HepG2 (cell line): ENCODE measurements around the gene CAD.

Experiments used
- ETS1 ChIP-seq: sonication (generic); formaldehyde crosslinking; IDR thresholded peaks from 2 replicates; pipeline ENCODE4 v1.4.0; 2020; ENCODE audit warnings: missing genetic modification reagents
- KAT8 ChIP-seq: IDR thresholded peaks from 2 replicates; pipeline ENCODE4 v1.6.1; 2016; ENCODE audit warnings: missing genetic modification reagents, missing compliant biosample characterization
- NFYB ChIP-seq: sonication (generic); formaldehyde crosslinking; IDR thresholded peaks from 2 replicates; pipeline ENCODE4 v1.4.0; 2020; ENCODE audit warnings: missing genetic modification reagents
- PCBP1 ChIP-seq: fragments of 200-400 bp; formaldehyde crosslinking; IDR thresholded peaks from 2 replicates; pipeline ENCODE4 v1.6.1; 2017; ENCODE audit warnings: mild to moderate bottlenecking, low read depth, low read length, borderline replicate concordance
- POLR2A ChIP-seq, 2 experiments: IDR thresholded peaks; 2 replicates each; pipeline ENCODE4 v1.6.1; 2011; ENCODE audit warnings: low read depth in 2 of 2, low read length in 2 of 2, mild to moderate bottlenecking in 1 of 2, moderate library complexity in 1 of 2; ENCODE audit not compliant: insufficient read depth in 1 of 2
- SOX6 ChIP-seq, 2 experiments: fragments of 450-650 bp in 1 of 2; sonication (generic) in 1 of 2; formaldehyde crosslinking in 1 of 2; IDR thresholded peaks; 2 replicates each; pipeline versions ENCODE4 v1.4.0 to v1.6.1; 2017 to 2020; ENCODE audit warnings: antibody characterized with exemption in 1 of 2, mild to moderate bottlenecking in 1 of 2, missing genetic modification reagents in 1 of 2
- ZGPAT ChIP-seq: IDR thresholded peaks from 2 replicates; pipeline ENCODE4 v1.6.1; 2016; ENCODE audit warnings: mild to moderate bottlenecking

GRCh38 chr2:27184115-27184514 lies 33.1 kb upstream of the CAD start:
- no peak for TF ChIP-seq POLR2A (IDR thresholded peaks at IDR 0.05; ENCODE audit: insufficient read depth in 1 of 2, low read depth in 2 of 2, low read length in 2 of 2)
- no peak for TF ChIP-seq KAT8 (CRISPR knock-in tag)
- no peak for TF ChIP-seq NFYB (CRISPR knock-in tag)
- no peak for TF ChIP-seq ZGPAT (CRISPR knock-in tag)
- no peak for TF ChIP-seq ETS1
- no peak for TF ChIP-seq PCBP1
- no peak for TF ChIP-seq SOX6 (IDR thresholded peaks at IDR 0.05)
- TF ChIP-seq SOX6 (CRISPR knock-in tag; IDR thresholded peaks at IDR 0.05), result no peak
